Measurements from ENCODE around the gene TNS4. TPM values are rescaled to one million over a fixed set of nuclear protein-coding genes. Genes with fewer than 3 reads are reported as not detected.

TNS4 gene
- total RNA-seq, 4 donors from 2014 or later = 34.6 to 104 (median 71.1) TPM

DNA sequence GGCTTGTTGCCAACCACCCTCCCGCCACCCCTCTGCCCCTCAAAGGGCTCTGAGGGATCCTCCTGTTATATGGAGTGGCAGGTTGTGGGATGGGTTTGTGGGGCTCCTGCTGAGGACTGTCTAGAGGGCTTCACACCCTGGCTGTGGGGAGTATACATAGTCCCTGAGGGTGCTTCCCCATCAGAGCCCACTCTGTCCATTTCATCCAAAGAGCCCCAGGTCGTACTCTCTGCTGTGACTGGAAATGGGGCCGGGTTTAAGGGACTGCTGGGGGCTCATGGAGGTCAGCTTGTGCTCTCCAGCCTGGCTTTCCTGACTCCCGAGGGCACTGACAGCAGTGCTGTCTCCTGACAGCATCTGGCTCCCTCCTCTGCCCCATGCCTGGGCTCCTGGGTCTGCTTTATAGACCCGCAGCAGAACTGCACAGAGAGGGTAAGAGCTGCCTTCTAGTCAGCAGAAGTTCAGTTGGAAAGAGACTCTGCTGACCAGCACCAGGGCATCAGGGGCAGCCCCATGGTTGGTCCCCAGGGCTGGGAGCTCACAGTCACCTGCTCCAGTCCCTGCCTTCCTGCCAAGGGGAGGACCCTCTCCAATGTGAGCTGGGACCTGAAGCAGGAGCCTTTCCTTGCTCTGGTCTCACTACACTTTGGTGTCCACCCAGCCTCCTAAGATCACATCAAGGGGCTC lies 17.8 kb upstream of the TNS4 start:
- 57 to 60% methylated on average over 1 to 4 of the region's 5 CpGs for WGBS, 2 donors
- intact Hi-C loops (cut with DNase I) = no loop called here

DNA sequence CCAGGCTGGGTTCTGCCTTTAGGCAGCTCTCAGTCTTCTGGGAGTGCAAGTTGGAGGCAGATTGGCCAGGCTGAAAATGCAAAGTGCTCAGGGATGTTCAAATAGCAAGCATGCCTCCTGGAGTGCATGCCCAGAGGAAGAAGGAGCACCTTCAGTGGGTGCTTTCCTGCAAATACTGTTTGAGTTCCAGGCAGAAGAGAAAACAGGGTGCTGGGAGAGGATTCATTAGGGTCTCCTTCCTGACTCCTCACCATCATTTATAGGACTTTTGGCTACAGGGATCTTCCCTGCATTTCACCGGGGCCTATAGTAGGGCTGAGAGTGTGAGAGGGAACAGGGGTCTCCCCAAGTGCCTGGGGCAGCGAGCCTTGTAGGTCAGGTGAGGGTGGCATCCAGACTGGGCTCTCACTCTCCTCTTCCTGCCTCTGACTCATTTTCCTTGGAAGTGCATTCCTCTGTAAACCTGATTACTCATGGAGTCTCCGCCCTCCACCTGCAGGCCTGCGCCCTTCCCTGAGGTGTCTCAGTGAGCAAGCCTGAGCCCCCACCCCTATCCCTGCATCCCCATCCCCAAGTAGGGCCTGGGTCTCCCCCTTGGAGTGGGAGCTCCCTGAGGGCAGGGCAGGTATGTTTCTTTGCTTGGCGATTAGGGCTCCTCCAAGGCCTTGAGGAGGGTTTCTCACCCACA lies 17.1 kb upstream of the TNS4 start:
- DNase-seq = no peak
- Histone ChIP-seq H3K4me3 (no peak overlapping the region), H3K9me3 (no peaks in the 10 kb centered on the region), H3K4me1 (peaks cover 15 to 85% (median 57%) of the 10 kb centered on the region in 3 donors), H3K36me3 (no peaks in the 10 kb centered on the region), H3K27me3 (no peaks in the 10 kb centered on the region), H3K27ac (peak overlapping the region; percentile 57 to 83 (median 71))
- WGBS, 2 donors = 39 to 43% methylated on average over 2 to 5 of the region's 5 CpGs
- intact Hi-C loops (cut with DNase I) = no loop called here
- no peak for TF ChIP-seq POLR2A (IDR thresholded peaks at IDR 0.05)
- TF ChIP-seq, protein P1, sequence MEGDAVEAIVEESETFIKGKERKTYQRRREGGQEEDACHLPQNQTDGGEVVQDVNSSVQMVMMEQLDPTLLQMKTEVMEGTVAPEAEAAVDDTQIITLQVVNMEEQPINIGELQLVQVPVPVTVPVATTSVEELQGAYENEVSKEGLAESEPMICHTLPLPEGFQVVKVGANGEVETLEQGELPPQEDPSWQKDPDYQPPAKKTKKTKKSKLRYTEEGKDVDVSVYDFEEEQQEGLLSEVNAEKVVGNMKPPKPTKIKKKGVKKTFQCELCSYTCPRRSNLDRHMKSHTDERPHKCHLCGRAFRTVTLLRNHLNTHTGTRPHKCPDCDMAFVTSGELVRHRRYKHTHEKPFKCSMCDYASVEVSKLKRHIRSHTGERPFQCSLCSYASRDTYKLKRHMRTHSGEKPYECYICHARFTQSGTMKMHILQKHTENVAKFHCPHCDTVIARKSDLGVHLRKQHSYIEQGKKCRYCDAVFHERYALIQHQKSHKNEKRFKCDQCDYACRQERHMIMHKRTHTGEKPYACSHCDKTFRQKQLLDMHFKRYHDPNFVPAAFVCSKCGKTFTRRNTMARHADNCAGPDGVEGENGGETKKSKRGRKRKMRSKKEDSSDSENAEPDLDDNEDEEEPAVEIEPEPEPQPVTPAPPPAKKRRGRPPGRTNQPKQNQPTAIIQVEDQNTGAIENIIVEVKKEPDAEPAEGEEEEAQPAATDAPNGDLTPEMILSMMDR (IDR thresholded peaks at IDR 0.05) = no peak

More for the DNA sequence above, 17.8 kb upstream of the TNS4 start:
- no peak for TF ChIP-seq POLR2A (IDR thresholded peaks at IDR 0.05)
- TF ChIP-seq, protein P1 (IDR thresholded peaks at IDR 0.05) = no peak
- Histone ChIP-seq H3K4me3 (no peak overlapping the region), H3K27ac (peak overlapping the region; percentile 57 to 83 (median 71)), H3K9me3 (no peaks in the 10 kb centered on the region), H3K4me1 (peaks cover 22 to 92% (median 63%) of the 10 kb centered on the region in 3 donors), H3K27me3 (no peaks in the 10 kb centered on the region), H3K36me3 (no peaks in the 10 kb centered on the region)
- no peak for DNase-seq

DNA sequence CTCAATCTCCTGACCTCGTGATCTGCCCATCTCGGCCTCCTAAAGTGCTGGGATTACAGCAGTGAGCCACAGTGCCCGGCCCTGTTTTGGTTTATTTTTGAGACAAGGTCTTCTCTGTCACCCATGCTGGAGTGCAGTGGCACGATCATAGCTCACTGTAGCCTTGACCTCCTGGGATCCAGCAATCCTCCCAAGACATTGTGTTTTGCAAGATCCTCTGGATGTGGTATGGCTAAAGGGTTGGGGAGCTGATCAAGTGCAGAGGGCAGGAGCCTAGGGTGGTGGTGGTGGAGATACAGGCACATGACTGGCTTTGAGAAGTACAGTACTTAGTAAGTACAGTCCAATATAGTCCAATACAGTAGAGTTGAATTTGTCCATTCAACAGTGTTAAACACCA lies 16.6 kb upstream of the TNS4 start:
- no peaks in the 10 kb centered on the region for H3K36me3 ChIP-seq
- no peaks in the 10 kb centered on the region for H3K27me3 ChIP-seq
- peaks cover 9 to 85% (median 51%) of the 10 kb centered on the region in 3 donors for H3K4me1 ChIP-seq
- no peak overlapping the region for H3K4me3 ChIP-seq
- TF ChIP-seq, protein P1 (IDR thresholded peaks at IDR 0.05) = no peak
- no peak for TF ChIP-seq POLR2A (IDR thresholded peaks at IDR 0.05)
- WGBS, 2 donors = 90 to 94% methylated on average over 3 of the region's 4 CpGs
- intact Hi-C loops (cut with DNase I) = no loop called here
- no peak for DNase-seq
- H3K27ac ChIP-seq = peak overlapping the region; percentile 57 to 83 (median 71)
- H3K9me3 ChIP-seq = no peaks in the 10 kb centered on the region

DNA sequence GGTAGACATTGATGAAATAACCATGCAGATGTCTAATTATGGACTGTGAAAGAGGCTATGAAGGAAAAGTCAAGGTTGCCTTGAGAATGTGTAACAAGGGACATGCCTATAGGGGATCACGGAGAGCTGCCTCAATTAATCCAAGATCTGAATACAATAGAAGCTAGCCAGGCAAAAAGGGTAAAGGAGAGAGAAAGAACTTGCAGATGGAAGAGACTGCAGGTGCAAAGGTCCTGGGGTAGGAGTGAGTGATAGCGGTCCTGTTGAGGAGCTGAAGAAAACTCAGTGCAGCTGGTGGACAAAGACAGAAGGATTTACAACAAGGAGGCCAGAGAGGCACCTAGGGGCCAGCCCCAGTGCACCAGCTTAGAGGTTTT lies 15.9 kb upstream of the TNS4 start:
- intact Hi-C loops (cut with DNase I) = no loop called here
- no peak for DNase-seq
- WGBS, 2 donors = 63 to 68% methylated on average over 2 of the region's 2 CpGs
- Histone ChIP-seq H3K27me3 (no peaks in the 10 kb centered on the region), H3K36me3 (no peaks in the 10 kb centered on the region), H3K9me3 (no peaks in the 10 kb centered on the region), H3K4me1 (peaks cover 4 to 82% (median 44%) of the 10 kb centered on the region in 3 donors), H3K4me3 (no peak overlapping the region), H3K27ac (peak overlapping the region; percentile 46 to 73 (median 56))
- no peak for TF ChIP-seq POLR2A (IDR thresholded peaks at IDR 0.05)

DNA sequence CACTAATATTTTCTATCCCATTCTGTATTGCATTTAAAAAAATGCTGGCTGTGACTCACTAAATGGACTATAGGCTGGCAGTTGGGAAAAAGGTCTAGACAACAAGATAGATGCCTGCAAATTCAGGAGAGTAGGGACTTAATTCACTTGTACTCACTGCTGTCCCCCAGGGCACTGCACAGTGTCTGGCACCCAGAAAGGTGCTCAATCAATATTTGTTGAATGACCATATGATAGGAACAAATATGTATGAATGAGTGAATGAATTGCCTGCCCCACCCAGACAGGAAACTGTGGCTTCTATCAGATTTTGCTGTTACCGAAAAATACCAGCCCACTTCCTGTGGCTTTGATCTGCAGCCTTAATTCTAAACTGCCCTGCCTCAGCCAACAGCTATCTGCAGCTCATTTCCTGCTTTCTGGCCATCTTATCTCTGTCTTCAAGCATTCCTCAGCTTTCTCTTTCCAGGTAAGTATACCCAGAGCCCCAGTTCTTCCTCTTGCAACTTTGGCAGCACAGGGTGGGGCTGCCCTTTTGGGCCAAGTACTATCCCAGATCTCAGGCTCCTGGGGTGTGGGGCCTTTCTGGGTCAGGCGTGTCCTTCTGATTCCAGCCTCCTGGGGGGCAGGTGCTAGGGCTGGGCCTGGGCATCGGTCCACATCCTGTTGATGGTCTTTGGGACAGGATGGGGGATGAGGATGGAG lies 15.3 kb upstream of the TNS4 start:
- Histone ChIP-seq H3K27me3 (no peaks in the 10 kb centered on the region), H3K36me3 (no peaks in the 10 kb centered on the region), H3K27ac (peak overlapping the region; percentile 46 to 73 (median 56)), H3K4me3 (no peak overlapping the region), H3K4me1 (peaks cover 4 to 79% (median 38%) of the 10 kb centered on the region in 3 donors), H3K9me3 (no peaks in the 10 kb centered on the region)
- TF ChIP-seq, protein P1 (IDR thresholded peaks at IDR 0.05) = no peak
- no peak for TF ChIP-seq POLR2A (IDR thresholded peaks at IDR 0.05)
- 15 to 16% methylated on average over 2 to 3 of the region's 3 CpGs for WGBS, 2 donors
- no peak for DNase-seq
- intact Hi-C loops (cut with DNase I) = no loop called here

All from esophagus squamous epithelium (tissue), 5 donors.